ENCODE measurements around the gene CD74.

Gene CD74

GRCh38 chr5:150407096-150407720, 5.5 kb downstream of the CD74 start:
- TF ChIP-seq GATA2 (IDR thresholded peaks at IDR 0.05; ENCODE audit: low read depth, low read length): no peak
- no peak for TF ChIP-seq GATA3 (IDR thresholded peaks at IDR 0.05; ENCODE audit: low read depth, low read length)

GRCh38 chr5:150406723-150407095, 6.0 kb downstream of the CD74 start:
- TF ChIP-seq GATA3 (IDR thresholded peaks at IDR 0.05; ENCODE audit: low read depth, low read length) (no peak), GATA2 (IDR thresholded peaks at IDR 0.05; ENCODE audit: low read depth, low read length) (no peak)

- no peak for TF ChIP-seq GATA2 (IDR thresholded peaks at IDR 0.05; ENCODE audit: low read depth, low read length)
- TF ChIP-seq GATA3 (IDR thresholded peaks at IDR 0.05; ENCODE audit: low read depth, low read length): no peak
Observed at GRCh38 chr5:150406103-150406722, 6.5 kb downstream of the CD74 start.

GRCh38 chr5:150404941-150405816, 7.5 kb downstream of the CD74 start:
- TF ChIP-seq GATA3 (IDR thresholded peaks at IDR 0.05; ENCODE audit: low read depth, low read length) (no peak), GATA2 (IDR thresholded peaks at IDR 0.05; ENCODE audit: low read depth, low read length) (no peak)

GRCh38 chr5:150404535-150404934, 8.2 kb downstream of the CD74 start:
- TF ChIP-seq GATA2 (IDR thresholded peaks at IDR 0.05; ENCODE audit: low read depth, low read length) (no peak), GATA3 (IDR thresholded peaks at IDR 0.05; ENCODE audit: low read depth, low read length) (no peak)

GRCh38 chr5:150404121-150404520, 8.6 kb downstream of the CD74 start:
- no peak for TF ChIP-seq GATA3 (IDR thresholded peaks at IDR 0.05; ENCODE audit: low read depth, low read length)
- no peak for TF ChIP-seq GATA2 (IDR thresholded peaks at IDR 0.05; ENCODE audit: low read depth, low read length)

- no peak for TF ChIP-seq GATA3 (IDR thresholded peaks at IDR 0.05; ENCODE audit: low read depth, low read length)
- no peak for TF ChIP-seq GATA2 (IDR thresholded peaks at IDR 0.05; ENCODE audit: low read depth, low read length)
Observed at GRCh38 chr5:150402901-150403342, 9.8 kb downstream of the CD74 start.

GRCh38 chr5:150402229-150402773, 10.4 kb downstream of the CD74 start:
- TF ChIP-seq GATA3 (IDR thresholded peaks at IDR 0.05; ENCODE audit: low read depth, low read length) (no peak), GATA2 (IDR thresholded peaks at IDR 0.05; ENCODE audit: low read depth, low read length) (no peak)

GRCh38 chr5:150401376-150402228, 11.1 kb downstream of the CD74 start:
- TF ChIP-seq GATA3 (IDR thresholded peaks at IDR 0.05; ENCODE audit: low read depth, low read length) (no peak), GATA2 (IDR thresholded peaks at IDR 0.05; ENCODE audit: low read depth, low read length) (no peak)

GRCh38 chr5:150401076-150401375, 11.7 kb downstream of the CD74 start:
- TF ChIP-seq GATA3 (IDR thresholded peaks at IDR 0.05; ENCODE audit: low read depth, low read length) (no peak), GATA2 (IDR thresholded peaks at IDR 0.05; ENCODE audit: low read depth, low read length) (peak; percentile 46; the same call in 1 of the 2 replicates)

GRCh38 chr5:150400316-150401075, 12.2 kb downstream of the CD74 start:
- TF ChIP-seq GATA3 (IDR thresholded peaks at IDR 0.05; ENCODE audit: low read depth, low read length) (no peak), GATA2 (IDR thresholded peaks at IDR 0.05; ENCODE audit: low read depth, low read length) (no peak)

GRCh38 chr5:150399524-150400211, 13.0 kb downstream of the CD74 start:
- TF ChIP-seq GATA3 (IDR thresholded peaks at IDR 0.05; ENCODE audit: low read depth, low read length) (no peak), GATA2 (IDR thresholded peaks at IDR 0.05; ENCODE audit: low read depth, low read length) (no peak)

Data from SH-SY5Y (cell line).